Aorta (tissue), 5 donors: ENCODE measurements around the gene PHF21B. TPM values are rescaled to one million over a fixed set of nuclear protein-coding genes. Genes with fewer than 3 reads are reported as not detected.

Experiments
- ATAC-seq: fragments of 200-7000 bp; cut with Tn5 transposase; one replicate; pipeline ENCODE4 v1.9.1; 2022; ENCODE audit warnings: moderate library complexity; ENCODE audit not compliant: low FRiP score
- DNase-seq, 2 donors: peaks; one replicate each; pipeline ENCODE4 v3.0.0-alpha.2; 2020
- H3K27ac ChIP-seq, 2 donors: one replicate each; pipeline ENCODE4 v1.5.1; 2013; ENCODE audit warnings: low read length in 2 of 2, mild to moderate bottlenecking in 2 of 2, moderate library complexity in 2 of 2, control low read depth in 1 of 2, inconsistent platforms in 1 of 2, low read depth in 1 of 2
- H3K27me3 ChIP-seq, 2 donors: one replicate each; pipeline ENCODE4 v1.6.1; 2013; ENCODE audit warnings: control low read depth in 1 of 2, low read length in 1 of 2, mild to moderate bottlenecking in 1 of 2, moderate library complexity in 1 of 2; ENCODE audit not compliant: insufficient read depth in 2 of 2, control insufficient read depth in 1 of 2
- H3K36me3 ChIP-seq, 2 donors: one replicate each; pipeline ENCODE4 v1.6.1; 2013; ENCODE audit warnings: control low read depth in 1 of 2, low read length in 1 of 2, mild to moderate bottlenecking in 1 of 2; ENCODE audit not compliant: insufficient read depth in 2 of 2, control insufficient read depth in 1 of 2
- H3K4me1 ChIP-seq, 2 donors: one replicate each; pipeline ENCODE4 v1.6.1; 2013; ENCODE audit warnings: low read length in 2 of 2, control low read depth in 1 of 2, mild to moderate bottlenecking in 1 of 2, moderate library complexity in 1 of 2; ENCODE audit not compliant: insufficient read depth in 2 of 2, control insufficient read depth in 1 of 2
- H3K4me3 ChIP-seq, 2 donors: one replicate each; pipeline ENCODE4 v1.5.1; 2013; ENCODE audit warnings: low read length in 2 of 2, control low read depth in 1 of 2, mild to moderate bottlenecking in 1 of 2
- H3K9me3 ChIP-seq: one replicate; pipeline ENCODE4 v1.6.1; 2013; ENCODE audit warnings: mild to moderate bottlenecking, low read length; ENCODE audit not compliant: control insufficient read depth
- WGBS, 2 donors: extraction: QIAGEN DNeasy Blood & Tissue Kit; methylation state at CpG; one replicate each; pipeline ENCODE4 v1.1.7; 2013; 5-methylcytosine and 5-hydroxymethylcytosine counted together
- intact Hi-C, 2 donors: fragments of 100-400 bp; cut with DNase I; formaldehyde crosslinking; loops; one replicate each; pipeline versions ENCODE4 v1.14.2 to v1.15.0; 2022
- polyA plus RNA-seq, 2 donors: library from polyadenylated mRNA; stranded (reverse); fragments of 200-250 nt; gene quantifications; one replicate each; pipeline ENCODE4 v1.2.3, GENCODE V29; 2013
- total RNA-seq, 2 donors: library from RNA; stranded (reverse); fragmentation: NEBNext Ultra II Directional; extraction: Animal tissue kit (Norgen Biotek cat#: 25700); gene quantifications; one replicate each; pipeline ENCODE4 v1.2.1, GENCODE V29; 2021
- donor health status: healthy with polysubstance abuse.
- donor health status: Bipolar disorder and iron deficiency.
- donor health status: DM: no; HTN: no; CAD: no.
- donor health status: DM: no; HTN: no; CAD: no.
- donor health status: DM: yes; HTN: yes; CAD: no.

Gene PHF21B
- total and polyA plus RNA-seq, 4 donors, result 0.75 to 1.8 TPM; not detected in 2

DNA sequence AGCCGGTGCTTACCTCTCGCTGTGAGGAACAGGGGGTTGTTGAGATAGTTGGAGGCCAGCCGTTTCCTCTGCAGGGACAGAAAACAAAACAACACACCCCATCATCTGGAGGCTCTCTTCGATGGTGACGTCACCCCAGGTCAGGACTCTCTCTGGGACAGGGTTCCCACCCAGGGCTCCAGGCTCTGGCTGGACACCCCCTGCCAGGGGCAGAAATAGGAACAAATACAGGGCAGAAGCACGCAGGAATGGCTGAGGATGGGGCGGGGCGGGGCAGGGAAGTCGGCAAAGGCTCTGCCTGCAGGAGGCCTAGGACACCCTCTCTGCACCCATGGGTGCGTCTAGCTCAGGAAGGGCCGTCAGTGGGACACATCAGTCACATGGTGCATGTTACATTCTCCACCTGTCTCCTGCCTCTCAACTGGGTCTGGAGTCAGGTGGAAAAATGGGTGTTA lies 118.5 kb downstream of the PHF21B start:
- intact Hi-C loops, result no loop called here
- ATAC-seq, result no peak
- 79 to 85% methylated on average over 11 of the region's 11 CpGs for WGBS, 2 donors
- Histone ChIP-seq H3K27ac (no peak overlapping the region), H3K4me3 (no peak overlapping the region), H3K27me3 (no peaks in the 10 kb centered on the region), H3K4me1 (no peaks in the 10 kb centered on the region), H3K36me3 (no peaks in the 10 kb centered on the region), H3K9me3 (no peaks in the 10 kb centered on the region)
- peak in 1 of 2 donors; percentile 46 for DNase-seq

DNA sequence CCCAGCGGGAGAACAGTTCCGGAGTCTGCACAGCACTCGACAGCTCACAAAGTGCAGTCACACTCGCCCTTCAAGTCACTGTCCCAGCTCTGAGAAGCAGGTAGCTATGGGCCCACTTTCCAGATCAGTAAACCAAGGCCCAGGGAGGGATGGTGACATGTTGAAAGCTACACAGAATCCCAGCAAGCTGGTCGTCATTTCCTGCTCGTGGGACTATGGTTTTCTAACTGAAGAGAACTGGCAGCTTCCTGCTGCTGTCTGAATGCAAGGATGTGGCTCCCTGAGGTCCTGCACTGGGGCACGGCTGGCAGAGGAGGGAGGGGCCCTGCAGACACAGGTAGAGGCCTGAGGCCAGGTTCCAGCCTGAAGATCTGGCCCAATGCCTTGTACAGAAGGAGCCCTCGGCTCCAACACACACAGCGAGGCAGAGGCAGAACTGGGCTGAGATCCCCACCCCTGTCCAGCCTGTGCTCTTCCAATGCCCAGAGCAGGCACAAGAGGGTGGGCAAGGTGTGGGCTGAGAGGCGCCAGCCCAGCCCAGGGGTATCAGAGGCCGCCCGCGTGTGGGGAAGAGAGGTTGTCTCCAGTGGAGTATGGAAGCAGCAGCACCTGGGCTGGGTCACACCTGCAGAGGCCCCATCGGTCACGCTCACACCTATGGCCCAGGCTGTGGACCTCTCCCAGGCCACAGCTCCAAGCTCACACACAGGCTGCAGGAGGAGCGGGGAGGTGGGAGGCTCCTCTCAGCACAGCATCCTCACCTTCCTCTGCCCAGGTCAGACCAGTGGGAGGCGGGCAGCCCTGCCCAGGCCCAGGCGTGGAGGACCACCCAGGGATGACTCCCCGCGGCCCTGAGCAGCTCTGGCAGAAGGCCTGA lies 119.2 kb downstream of the PHF21B start:
- no peak overlapping the region for H3K27ac ChIP-seq
- no peaks in the 10 kb centered on the region for H3K9me3 ChIP-seq
- ATAC-seq, result no peak
- no peak overlapping the region for H3K4me3 ChIP-seq
- intact Hi-C loops, result no loop called here
- WGBS, 2 donors, result 89% methylated on average over 20 of the region's 20 CpGs
- DNase-seq, result peak in 1 of 2 donors; percentile 68
- no peaks in the 10 kb centered on the region for H3K36me3 ChIP-seq
- no peaks in the 10 kb centered on the region for H3K4me1 ChIP-seq
- no peaks in the 10 kb centered on the region for H3K27me3 ChIP-seq

DNA sequence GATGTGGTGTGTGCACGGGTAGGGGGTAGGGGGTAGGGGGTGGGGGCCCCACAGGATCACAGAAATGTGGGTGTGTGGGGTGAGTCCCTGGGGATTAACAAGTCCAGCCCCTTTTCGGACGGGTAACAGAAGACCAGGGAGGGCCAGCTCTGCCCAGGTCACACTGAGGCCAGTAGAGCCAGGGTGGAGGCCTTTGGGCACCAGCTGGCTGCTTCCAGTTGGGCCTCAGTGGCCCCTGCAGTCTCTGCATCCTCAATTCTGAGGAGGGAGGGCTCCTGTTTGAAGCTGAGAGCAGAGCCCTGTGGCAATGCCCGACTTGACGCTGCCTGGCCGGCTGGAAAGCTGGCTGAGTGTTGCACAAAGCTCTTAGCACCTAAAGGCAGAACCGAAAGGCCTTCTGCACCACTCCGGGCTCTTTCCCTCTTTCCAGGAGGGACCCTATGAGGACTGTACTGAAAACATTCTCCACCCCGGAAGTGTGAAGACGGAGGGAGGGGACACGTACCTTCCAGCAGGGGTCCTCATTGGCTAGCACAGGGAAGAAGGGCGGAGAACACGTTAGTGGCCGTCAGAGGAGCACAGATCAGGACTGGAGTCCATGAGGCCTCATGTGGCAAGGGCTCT lies 120.4 kb downstream of the PHF21B start:
- H3K9me3 ChIP-seq, result no peaks in the 10 kb centered on the region
- intact Hi-C loops, result no loop called here
- no peaks in the 10 kb centered on the region for H3K27me3 ChIP-seq
- no peaks in the 10 kb centered on the region for H3K4me1 ChIP-seq
- no peak overlapping the region for H3K27ac ChIP-seq
- no peak overlapping the region for H3K4me3 ChIP-seq
- 63% methylated on average over 14 of the region's 14 CpGs for WGBS, 2 donors
- ATAC-seq (no peak), DNase-seq (peak in 1 of 2 donors; percentile 66)
- H3K36me3 ChIP-seq, result no peaks in the 10 kb centered on the region

DNA sequence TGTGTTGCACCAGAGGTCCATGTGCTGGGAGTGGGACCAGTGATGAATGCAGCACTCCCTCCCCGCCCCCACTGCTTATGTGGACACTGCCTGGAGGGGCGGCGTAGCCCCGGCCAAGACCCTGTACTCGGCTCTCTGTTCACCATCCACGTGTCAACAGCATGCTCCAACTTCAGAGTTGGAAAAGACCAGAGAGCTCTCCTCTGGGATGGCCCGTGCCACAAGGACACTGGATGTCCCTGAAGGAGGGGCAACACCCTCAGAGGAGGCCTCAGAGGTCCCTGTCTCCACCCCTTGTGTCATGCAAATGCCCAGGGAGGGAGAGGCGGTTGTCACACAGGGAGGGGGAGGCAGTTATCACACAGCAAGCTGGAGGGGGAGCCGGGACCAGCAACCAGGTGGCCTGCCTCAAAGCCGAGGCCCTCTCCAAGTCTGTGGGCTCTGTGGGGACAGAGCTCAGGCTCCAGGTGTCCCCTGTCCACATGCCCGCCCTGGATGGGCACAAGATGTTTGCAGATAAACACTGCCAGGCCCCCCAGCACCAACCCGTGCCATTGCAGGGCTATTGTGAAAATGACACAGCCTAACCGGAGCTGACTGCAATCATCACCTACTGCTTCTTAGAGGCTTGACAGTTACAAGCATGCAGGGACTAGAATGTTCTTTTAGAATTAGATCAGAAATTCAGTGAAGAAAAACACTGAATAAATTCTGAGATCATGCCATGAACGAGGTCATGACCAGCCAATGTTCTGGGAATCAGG lies 121.1 kb downstream of the PHF21B start:
- H3K4me3 ChIP-seq, result no peak overlapping the region
- 66 to 72% methylated on average over 14 of the region's 14 CpGs for WGBS, 2 donors
- intact Hi-C loops, result no loop called here
- no peaks in the 10 kb centered on the region for H3K9me3 ChIP-seq
- H3K4me1 ChIP-seq, result no peaks in the 10 kb centered on the region
- no peaks in the 10 kb centered on the region for H3K36me3 ChIP-seq
- peak in 1 of 2 donors; percentile 56 for DNase-seq
- no peak overlapping the region for H3K27ac ChIP-seq
- H3K27me3 ChIP-seq, result no peaks in the 10 kb centered on the region
- peak; percentile 14 for ATAC-seq

DNA sequence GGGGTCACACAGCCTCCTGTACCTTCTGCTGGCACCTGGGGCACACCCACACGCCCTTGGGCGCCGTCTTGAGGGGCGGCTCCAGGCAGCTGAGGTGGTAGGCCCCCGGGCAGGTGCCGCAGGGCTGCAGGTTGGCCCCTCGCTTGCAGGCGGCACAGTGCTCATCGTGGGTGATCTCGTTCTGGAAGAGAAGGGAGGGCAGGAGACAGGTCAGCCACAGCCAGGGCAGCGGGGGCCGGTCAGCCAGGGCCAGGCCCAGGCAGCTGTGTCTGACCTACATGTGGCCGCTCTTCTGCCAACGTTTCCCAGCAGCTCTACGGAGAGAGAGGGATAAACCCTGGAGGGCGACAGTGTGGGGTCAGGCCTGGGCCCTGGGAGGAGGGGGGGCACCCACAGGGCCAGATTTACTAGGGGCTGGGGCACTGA lies 121.9 kb downstream of the PHF21B start:
- no peaks in the 10 kb centered on the region for H3K27me3 ChIP-seq
- H3K27ac ChIP-seq, result no peak overlapping the region
- peak in 1 of 2 donors; percentile 62 for DNase-seq
- H3K4me1 ChIP-seq, result no peaks in the 10 kb centered on the region
- WGBS, 2 donors, result 89 to 91% methylated on average over 16 of the region's 16 CpGs
- ATAC-seq, result no peak
- H3K4me3 ChIP-seq, result no peak overlapping the region
- intact Hi-C loops, result no loop called here
- no peaks in the 10 kb centered on the region for H3K9me3 ChIP-seq
- H3K36me3 ChIP-seq, result no peaks in the 10 kb centered on the region

DNA sequence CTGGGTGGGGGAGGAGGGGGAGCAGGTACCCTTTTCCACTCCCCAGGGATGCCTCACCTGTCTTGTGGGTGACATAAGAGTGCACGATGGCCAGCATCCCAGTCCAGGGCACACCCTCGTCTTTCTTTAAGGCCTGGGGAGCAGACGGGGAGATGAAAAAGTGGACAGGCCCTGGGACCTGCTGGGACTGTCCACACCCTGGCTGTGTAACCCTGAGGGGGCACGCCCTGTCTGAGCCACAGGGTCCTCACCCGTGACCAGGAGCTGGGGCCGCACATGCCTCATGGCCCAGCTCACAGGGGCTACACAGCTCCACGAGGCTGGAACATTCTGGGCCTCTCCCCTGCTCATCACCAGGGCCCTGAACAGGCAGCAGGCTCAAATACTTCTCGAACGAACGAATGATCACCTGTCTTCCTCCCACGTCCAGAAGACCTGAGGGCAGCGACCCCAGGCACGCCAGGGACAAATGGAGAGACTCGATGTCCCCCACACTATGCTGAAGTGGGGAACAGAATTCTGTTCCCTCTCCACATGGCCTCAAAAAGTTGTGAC lies 123.9 kb downstream of the PHF21B start:
- no peaks in the 10 kb centered on the region for H3K4me1 ChIP-seq
- ATAC-seq, result no peak
- DNase-seq, result peak in 1 of 2 donors; percentile 56
- no peak overlapping the region for H3K4me3 ChIP-seq
- no peaks in the 10 kb centered on the region for H3K9me3 ChIP-seq
- no peaks in the 10 kb centered on the region for H3K27me3 ChIP-seq
- intact Hi-C loops, result no loop called here
- no peaks in the 10 kb centered on the region for H3K36me3 ChIP-seq
- WGBS, 2 donors, result 89 to 90% methylated on average over 14 of the region's 14 CpGs
- H3K27ac ChIP-seq, result no peak overlapping the region

DNA sequence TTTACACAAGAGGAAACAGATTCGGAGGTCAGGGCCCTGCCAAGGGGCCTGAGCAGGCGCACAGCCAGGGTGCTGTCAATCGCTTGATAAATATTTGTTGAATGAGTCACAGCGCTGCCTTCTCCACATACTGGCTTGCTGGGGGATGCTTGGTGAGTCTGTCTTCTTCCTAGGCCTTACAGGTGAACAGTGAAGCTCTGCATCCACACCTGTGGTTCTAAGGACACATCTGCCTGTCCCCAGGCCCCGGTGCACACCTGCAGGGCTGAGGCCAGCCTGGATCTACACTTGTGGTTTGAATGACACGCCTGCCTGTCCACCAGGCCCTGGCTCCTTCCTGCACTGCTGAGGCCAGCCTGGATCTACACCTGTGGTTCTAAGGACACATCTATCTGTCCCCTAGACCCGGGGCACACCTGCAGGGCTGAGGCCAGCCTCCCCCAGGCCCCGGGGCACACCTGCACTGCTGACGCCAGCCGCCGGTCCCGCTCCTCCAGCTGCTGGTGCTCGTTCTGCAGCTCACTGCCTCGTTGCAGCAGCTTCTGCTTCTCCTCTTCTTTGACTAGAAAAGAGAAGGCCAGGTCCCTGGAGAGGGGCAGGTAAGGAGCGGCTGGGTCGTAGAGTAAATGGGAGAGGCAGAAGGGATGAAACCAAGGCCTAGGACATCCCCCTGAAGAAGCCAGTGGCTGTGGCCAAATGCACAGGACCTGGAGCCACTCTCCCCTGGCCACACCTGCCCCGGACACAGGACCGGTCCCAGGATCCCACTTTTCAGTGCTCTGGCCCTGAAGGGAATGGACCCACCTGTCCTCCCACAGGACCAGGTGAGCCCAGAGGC lies 124.6 kb downstream of the PHF21B start:
- Histone ChIP-seq H3K27ac (no peak overlapping the region), H3K27me3 (no peaks in the 10 kb centered on the region), H3K4me3 (no peak overlapping the region), H3K9me3 (no peaks in the 10 kb centered on the region), H3K4me1 (no peaks in the 10 kb centered on the region), H3K36me3 (no peaks in the 10 kb centered on the region)
- WGBS, 2 donors, result 91 to 92% methylated on average over 18 of the region's 18 CpGs
- peak in 1 of 2 donors; percentile 71 for DNase-seq
- intact Hi-C loops, result no loop called here
- no peak for ATAC-seq

DNA sequence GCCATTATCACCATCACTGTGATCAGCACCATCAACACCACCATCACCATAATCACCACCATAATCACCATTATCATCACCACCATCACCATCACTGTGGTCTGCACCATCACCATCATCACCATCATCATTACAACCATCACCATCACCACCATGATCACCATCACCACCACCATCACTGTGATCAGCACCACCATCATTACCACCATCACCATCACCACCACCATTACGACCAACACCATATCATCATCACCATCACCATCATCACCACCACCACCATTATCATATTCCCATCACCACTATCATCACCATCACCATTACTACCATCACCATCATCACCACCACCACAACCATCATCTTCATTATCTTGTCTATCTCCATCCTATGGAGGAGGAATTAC lies 125.2 kb downstream of the PHF21B start:
- DNase-seq (no peak), ATAC-seq (no peak)
- WGBS, 2 donors, result 95 to 100% methylated on average over 1 of the region's 1 CpG
- Histone ChIP-seq H3K9me3 (no peaks in the 10 kb centered on the region), H3K36me3 (no peaks in the 10 kb centered on the region), H3K4me3 (no peak overlapping the region), H3K4me1 (no peaks in the 10 kb centered on the region), H3K27ac (no peak overlapping the region), H3K27me3 (no peaks in the 10 kb centered on the region)
- intact Hi-C loops, result no loop called here
